ENCODE results near the gene HCLS1. TPM values are rescaled to one million over a fixed set of nuclear protein-coding genes. Genes with fewer than 3 reads are reported as not detected.
"Not testable (repeated sequence)": the region's sequence is repeated elsewhere in the genome, so short reads cannot be mapped to it uniquely, and the experiment has no call there.

Gene HCLS1
- total RNA-seq, 1 experiment from 2014 or later, result 1.2 TPM

GRCh38 chr3:121690777-121691405 lies 30.2 kb upstream of the HCLS1 start:
- no peaks in the 10 kb centered on the region for H3K79me1 ChIP-seq (ENCODE audit: insufficient read depth, low read depth, low read length, poor library complexity, severe bottlenecking)
- H3K27ac ChIP-seq (ENCODE audit: insufficient read length, low read depth, low read length), result no peak overlapping the region
- H2AK5ac ChIP-seq (ENCODE audit: insufficient read length, low read length), result no peak overlapping the region
- no peak for DNase-seq
- H3K4me2 ChIP-seq (ENCODE audit: insufficient read depth, insufficient read length, low read length), result no peak overlapping the region
- H4K5ac ChIP-seq (ENCODE audit: insufficient read length, low read depth, low read length), result no peak overlapping the region
- no CpG with 5 or more reads among the region's 2 CpGs for WGBS (ENCODE audit: extremely low coverage, insufficient read length, low lambda C conversion rate)
- H4K8ac ChIP-seq (replicated peaks; ENCODE audit: insufficient read length, low read depth, low read length), result no peak overlapping the region
- H2BK12ac ChIP-seq (ENCODE audit: insufficient read length, low read depth, low read length), result no peak overlapping the region
- no peak overlapping the region for H2BK15ac ChIP-seq (ENCODE audit: low read depth, low read length)
- H3K36me3 Mint-ChIP-seq (ENCODE audit: insufficient read depth in 1 of 3, low read depth in 3 of 3), result peaks cover 42 to 51% (median 47%) of the 10 kb centered on the region in 3 experiments; a peak in 6 of 7 replicates
- no peaks in the 10 kb centered on the region for H3K79me2 ChIP-seq (ENCODE audit: insufficient read depth, low read length)
- H3K9me3 Mint-ChIP-seq, result peaks cover 2 to 5% of the 10 kb centered on the region in 2 experiments; a peak in 2 of 5 replicates
- no peak overlapping the region for H3K4me3 Mint-ChIP-seq
- H2BK20ac ChIP-seq (ENCODE audit: low read depth, low read length, poor library complexity, severe bottlenecking), result no peak overlapping the region
- H3K56ac ChIP-seq (ENCODE audit: insufficient read length, low read depth, low read length), result no peak overlapping the region
- H3K27me3 ChIP-seq (ENCODE audit: insufficient read depth, low read length), result no peaks in the 10 kb centered on the region
- no peak overlapping the region for H3K4ac ChIP-seq (ENCODE audit: low read depth, low read length)
- no peaks in the 10 kb centered on the region for H3K4me1 ChIP-seq (ENCODE audit: insufficient read depth, low read length)
- no peak overlapping the region for H2AFZ ChIP-seq (ENCODE audit: low read length)
- H3K14ac ChIP-seq (ENCODE audit: insufficient read depth, low read length), result no peak overlapping the region
- H3K9ac ChIP-seq (ENCODE audit: extremely low read depth, insufficient read length, low read length), result no peak overlapping the region
- no peak overlapping the region for H3K18ac ChIP-seq (ENCODE audit: insufficient read length, low read depth, low read length)
- H3K23ac ChIP-seq (ENCODE audit: insufficient read length, low read depth, low read length), result no peak overlapping the region
- H3K27me3 Mint-ChIP-seq (ENCODE audit: low read depth), result no peaks in the 10 kb centered on the region
- H3K9me3 ChIP-seq (ENCODE audit: control insufficient read depth, low read depth, low read length), result no peaks in the 10 kb centered on the region
- no peak overlapping the region for H3T11ph ChIP-seq (ENCODE audit: low read length)
- H2BK5ac ChIP-seq (ENCODE audit: insufficient read length, low read length), result no peak overlapping the region
- no peak overlapping the region for H3K27ac Mint-ChIP-seq
- no peaks in the 10 kb centered on the region for H3K4me1 Mint-ChIP-seq
- no peak overlapping the region for H4K91ac ChIP-seq (ENCODE audit: insufficient read length, low read depth, low read length)
- no peaks in the 10 kb centered on the region for H3K23me2 ChIP-seq (ENCODE audit: insufficient read length, low read depth, low read length, poor library complexity, severe bottlenecking)
- TF ChIP-seq, protein P1, sequence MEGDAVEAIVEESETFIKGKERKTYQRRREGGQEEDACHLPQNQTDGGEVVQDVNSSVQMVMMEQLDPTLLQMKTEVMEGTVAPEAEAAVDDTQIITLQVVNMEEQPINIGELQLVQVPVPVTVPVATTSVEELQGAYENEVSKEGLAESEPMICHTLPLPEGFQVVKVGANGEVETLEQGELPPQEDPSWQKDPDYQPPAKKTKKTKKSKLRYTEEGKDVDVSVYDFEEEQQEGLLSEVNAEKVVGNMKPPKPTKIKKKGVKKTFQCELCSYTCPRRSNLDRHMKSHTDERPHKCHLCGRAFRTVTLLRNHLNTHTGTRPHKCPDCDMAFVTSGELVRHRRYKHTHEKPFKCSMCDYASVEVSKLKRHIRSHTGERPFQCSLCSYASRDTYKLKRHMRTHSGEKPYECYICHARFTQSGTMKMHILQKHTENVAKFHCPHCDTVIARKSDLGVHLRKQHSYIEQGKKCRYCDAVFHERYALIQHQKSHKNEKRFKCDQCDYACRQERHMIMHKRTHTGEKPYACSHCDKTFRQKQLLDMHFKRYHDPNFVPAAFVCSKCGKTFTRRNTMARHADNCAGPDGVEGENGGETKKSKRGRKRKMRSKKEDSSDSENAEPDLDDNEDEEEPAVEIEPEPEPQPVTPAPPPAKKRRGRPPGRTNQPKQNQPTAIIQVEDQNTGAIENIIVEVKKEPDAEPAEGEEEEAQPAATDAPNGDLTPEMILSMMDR (conservative IDR thresholded peaks at IDR 0.05), result no peak
- no peaks in the 10 kb centered on the region for H4K20me1 ChIP-seq (ENCODE audit: control insufficient read depth, insufficient read depth, insufficient read length)
- H2BK120ac ChIP-seq (ENCODE audit: low read depth, low read length, poor library complexity, severe bottlenecking), result no peak overlapping the region

GRCh38 chr3:121688747-121689146 lies 28.0 kb upstream of the HCLS1 start:
- not testable (repeated sequence) for H2BK12ac ChIP-seq (ENCODE audit: insufficient read length, low read depth, low read length); H3K27me3 Mint-ChIP-seq (ENCODE audit: low read depth); H3K79me2 ChIP-seq (ENCODE audit: insufficient read depth, low read length); H3K4me2 ChIP-seq (ENCODE audit: insufficient read depth, insufficient read length, low read length); H3T11ph ChIP-seq (ENCODE audit: low read length); H3K27ac Mint-ChIP-seq; H3K4me3 Mint-ChIP-seq; H4K5ac ChIP-seq (ENCODE audit: insufficient read length, low read depth, low read length); H2BK5ac ChIP-seq (ENCODE audit: insufficient read length, low read length); H2AFZ ChIP-seq (ENCODE audit: low read length); H3K4me1 ChIP-seq (ENCODE audit: insufficient read depth, low read length); H2BK15ac ChIP-seq (ENCODE audit: low read depth, low read length); H2BK20ac ChIP-seq (ENCODE audit: low read depth, low read length, poor library complexity, severe bottlenecking); H3K79me1 ChIP-seq (ENCODE audit: insufficient read depth, low read depth, low read length, poor library complexity, severe bottlenecking); H3K23ac ChIP-seq (ENCODE audit: insufficient read length, low read depth, low read length); H4K91ac ChIP-seq (ENCODE audit: insufficient read length, low read depth, low read length); H3K9ac ChIP-seq (ENCODE audit: extremely low read depth, insufficient read length, low read length); H4K20me1 ChIP-seq (ENCODE audit: control insufficient read depth, insufficient read depth, insufficient read length); H3K4ac ChIP-seq (ENCODE audit: low read depth, low read length); H2AK5ac ChIP-seq (ENCODE audit: insufficient read length, low read length); H3K14ac ChIP-seq (ENCODE audit: insufficient read depth, low read length); H3K27me3 ChIP-seq (ENCODE audit: insufficient read depth, low read length); H3K4me1 Mint-ChIP-seq; H3K27ac ChIP-seq (ENCODE audit: insufficient read length, low read depth, low read length); H3K18ac ChIP-seq (ENCODE audit: insufficient read length, low read depth, low read length); DNase-seq; H3K23me2 ChIP-seq (ENCODE audit: insufficient read length, low read depth, low read length, poor library complexity, severe bottlenecking); H3K9me3 ChIP-seq (ENCODE audit: control insufficient read depth, low read depth, low read length); H3K56ac ChIP-seq (ENCODE audit: insufficient read length, low read depth, low read length); H2BK120ac ChIP-seq (ENCODE audit: low read depth, low read length, poor library complexity, severe bottlenecking); H4K8ac ChIP-seq (replicated peaks; ENCODE audit: insufficient read length, low read depth, low read length)
- Mint-ChIP-seq H3K36me3 (ENCODE audit: insufficient read depth in 1 of 3, low read depth in 3 of 3) (peaks cover 53 to 63% (median 59%) of the 10 kb centered on the region in 3 experiments), H3K9me3 (peaks cover 10 to 11% of the 10 kb centered on the region in 2 experiments; a peak in 4 of 5 replicates)
- WGBS (ENCODE audit: extremely low coverage, insufficient read length, low lambda C conversion rate), result no CpG with 5 or more reads among the region's 31 CpGs

Measured in H9 (cell line).